Measurements from ENCODE around the gene TNKS1BP1.
A peak's percentile ranks its signal among the peaks of the same experiment; 100 is the strongest.
"Not testable (repeated sequence)": the region's sequence is repeated elsewhere in the genome, so short reads cannot be mapped to it uniquely, and the experiment has no call there.

Gene TNKS1BP1, protein sequence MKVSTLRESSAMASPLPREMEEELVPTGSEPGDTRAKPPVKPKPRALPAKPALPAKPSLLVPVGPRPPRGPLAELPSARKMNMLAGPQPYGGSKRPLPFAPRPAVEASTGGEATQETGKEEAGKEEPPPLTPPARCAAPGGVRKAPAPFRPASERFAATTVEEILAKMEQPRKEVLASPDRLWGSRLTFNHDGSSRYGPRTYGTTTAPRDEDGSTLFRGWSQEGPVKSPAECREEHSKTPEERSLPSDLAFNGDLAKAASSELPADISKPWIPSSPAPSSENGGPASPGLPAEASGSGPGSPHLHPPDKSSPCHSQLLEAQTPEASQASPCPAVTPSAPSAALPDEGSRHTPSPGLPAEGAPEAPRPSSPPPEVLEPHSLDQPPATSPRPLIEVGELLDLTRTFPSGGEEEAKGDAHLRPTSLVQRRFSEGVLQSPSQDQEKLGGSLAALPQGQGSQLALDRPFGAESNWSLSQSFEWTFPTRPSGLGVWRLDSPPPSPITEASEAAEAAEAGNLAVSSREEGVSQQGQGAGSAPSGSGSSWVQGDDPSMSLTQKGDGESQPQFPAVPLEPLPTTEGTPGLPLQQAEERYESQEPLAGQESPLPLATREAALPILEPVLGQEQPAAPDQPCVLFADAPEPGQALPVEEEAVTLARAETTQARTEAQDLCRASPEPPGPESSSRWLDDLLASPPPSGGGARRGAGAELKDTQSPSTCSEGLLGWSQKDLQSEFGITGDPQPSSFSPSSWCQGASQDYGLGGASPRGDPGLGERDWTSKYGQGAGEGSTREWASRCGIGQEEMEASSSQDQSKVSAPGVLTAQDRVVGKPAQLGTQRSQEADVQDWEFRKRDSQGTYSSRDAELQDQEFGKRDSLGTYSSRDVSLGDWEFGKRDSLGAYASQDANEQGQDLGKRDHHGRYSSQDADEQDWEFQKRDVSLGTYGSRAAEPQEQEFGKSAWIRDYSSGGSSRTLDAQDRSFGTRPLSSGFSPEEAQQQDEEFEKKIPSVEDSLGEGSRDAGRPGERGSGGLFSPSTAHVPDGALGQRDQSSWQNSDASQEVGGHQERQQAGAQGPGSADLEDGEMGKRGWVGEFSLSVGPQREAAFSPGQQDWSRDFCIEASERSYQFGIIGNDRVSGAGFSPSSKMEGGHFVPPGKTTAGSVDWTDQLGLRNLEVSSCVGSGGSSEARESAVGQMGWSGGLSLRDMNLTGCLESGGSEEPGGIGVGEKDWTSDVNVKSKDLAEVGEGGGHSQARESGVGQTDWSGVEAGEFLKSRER (N-terminal part only)

DNA sequence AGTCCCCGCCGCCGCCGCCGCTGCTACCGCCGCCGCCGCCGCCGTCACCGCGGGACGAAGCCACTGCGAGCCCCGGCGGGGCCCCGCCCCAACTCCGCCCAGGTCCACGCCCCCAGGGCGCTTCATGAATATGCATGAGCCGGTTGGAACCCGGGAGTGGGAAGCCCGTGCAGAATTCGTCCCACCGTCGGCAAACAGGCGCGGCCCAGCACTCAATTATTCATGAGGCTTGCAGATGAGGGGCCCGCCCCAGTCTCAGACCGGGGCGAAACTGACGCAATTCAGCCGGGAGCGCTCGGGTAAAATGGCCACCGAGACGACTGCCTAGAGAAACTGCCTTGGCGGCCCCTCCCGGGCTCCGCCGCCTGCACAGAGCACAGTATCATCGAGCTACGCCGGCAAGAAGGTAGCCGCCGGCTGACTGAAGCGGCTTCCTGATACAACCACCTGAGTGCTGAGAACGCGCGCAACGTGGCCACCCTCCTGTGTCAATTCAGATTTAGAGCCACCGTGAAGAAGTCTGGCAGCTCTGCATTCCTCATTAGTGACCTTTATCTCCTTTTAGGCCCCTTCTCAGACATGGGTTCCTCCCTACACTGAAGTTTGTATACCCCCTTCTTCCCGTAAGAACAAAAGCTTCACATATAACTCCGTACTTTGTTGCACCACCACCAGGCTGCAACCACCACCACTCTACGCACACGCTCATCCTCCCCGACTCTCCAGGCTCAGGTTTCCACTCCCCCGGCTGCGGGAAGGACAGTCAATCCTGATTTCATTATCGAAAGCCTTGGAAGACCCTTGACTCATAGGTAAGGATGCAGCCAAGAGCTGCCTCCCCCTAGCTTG is at the start of gene TNKS1BP1:
TNKS1BP1 (minus strand) TSS at position 67 of the 849 bp plus-strand sequence. CDS start 3,067 bp downstream, outside the sequence.
- DNase-seq, result peak; percentile 94

DNA sequence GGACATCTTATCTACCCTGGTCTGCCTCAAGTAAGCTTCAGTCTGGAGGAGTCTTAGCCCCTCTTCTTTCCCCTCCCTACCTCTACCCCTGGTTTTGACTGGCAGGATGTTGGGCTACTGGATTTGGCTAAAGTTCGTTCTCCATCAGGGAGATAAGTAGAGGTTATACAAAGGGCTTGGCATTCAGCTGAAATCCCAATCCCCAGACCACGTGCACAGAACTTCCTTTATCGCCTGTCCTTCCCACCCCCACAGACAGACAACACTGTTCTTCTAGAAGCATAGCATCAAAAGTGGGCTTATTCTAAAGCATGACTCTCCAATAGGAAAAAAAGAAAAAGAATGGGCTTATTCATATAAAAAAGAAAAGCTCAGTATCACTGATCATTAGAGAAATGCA is 48.4 kb upstream of the TNKS1BP1 start:
- no peak for DNase-seq

DNA sequence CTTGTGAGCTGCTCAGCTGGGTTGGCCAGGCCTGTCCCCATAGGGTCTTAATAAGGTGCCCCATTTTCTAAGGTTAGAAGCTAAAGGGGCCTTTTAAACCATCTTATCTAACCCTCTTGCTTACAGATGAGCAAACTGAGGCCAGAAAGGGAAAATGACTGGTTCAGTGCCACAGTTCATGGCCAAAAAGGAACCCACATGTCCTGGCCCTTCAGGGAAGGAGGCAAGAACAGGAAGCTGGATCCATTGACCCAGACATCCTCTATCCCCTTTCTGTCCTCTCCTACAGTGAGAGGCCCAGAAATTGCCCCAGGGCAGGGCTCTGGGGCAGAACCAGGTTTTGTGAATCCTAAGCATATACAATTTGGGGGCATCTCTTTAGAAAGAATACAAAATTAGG is 46.2 kb upstream of the TNKS1BP1 start:
- no peak for DNase-seq

DNA sequence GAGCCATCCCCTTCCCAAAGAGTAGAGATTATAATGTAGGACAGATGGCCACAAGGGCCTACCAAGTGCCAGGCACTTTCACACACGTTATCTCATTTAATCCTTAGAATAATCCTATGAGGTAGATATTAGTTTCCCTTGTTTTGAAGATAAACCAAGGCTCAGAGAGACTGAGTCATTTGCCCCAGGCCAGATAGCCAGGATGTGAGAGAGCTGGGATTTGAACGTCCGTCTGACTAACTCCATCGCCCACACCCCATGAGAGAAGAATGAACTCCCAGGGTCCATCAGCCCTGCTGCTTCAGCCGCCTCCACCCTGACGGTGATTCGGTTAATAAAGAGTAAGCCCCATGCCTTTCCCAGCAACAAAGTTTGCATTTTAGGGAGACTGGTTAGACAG is 45.5 kb upstream of the TNKS1BP1 start:
- no peak for DNase-seq

DNA sequence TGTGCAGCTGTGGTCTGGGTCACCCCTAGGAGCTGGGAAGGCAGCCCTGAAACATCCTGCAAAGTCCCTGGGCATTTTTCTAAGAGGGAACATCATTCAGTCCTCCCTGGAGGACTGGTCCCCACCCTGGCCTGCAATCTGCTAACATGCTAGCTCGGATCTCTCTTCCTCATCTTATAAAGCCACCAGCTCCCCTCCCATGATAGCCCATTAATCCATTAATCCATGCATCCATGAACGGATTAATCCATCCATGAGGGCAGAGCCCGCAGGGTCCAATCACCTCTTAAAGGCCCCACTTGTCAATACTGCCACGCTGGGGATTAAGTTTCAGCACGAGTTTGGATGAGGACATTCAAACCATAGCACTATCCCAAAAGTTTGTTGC is 44.1 kb upstream of the TNKS1BP1 start:
- DNase-seq, result no peak

DNA sequence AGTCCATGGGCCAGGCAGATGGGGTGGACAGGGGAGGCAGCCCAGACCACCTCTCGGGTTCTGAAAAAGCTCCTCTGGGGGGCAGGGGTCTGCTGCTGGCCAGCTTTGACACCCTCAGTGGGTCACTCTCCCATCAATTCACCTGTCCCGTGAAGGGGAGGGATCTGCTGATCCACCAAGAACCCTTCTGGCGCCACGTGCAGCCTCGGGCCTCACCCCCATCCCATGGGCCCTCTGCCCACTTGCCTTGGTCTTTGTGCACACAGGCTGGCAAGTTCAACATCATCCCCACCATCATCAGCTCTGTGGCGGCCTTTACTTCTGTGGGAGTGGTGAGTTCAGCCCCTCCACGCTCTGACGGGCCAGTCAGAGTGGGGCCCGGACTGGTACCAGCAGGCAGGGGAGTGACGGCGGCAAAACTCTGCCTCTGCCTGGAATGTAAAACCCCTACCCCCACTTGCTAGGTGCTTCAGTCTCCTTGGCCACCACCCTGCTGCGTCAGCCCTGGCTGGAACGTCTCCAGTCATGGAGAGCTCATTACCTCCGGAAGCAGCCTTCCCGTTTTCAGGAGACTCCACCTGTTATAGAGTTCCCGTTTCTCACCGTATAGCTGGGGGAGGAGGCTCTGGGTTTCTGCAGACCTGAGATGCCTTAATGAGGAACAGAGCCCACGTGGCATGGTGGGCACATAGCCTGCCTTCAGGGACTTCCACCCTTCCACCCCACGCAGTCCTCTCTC is 43.5 kb upstream of the TNKS1BP1 start:
- DNase-seq, result no peak

DNA sequence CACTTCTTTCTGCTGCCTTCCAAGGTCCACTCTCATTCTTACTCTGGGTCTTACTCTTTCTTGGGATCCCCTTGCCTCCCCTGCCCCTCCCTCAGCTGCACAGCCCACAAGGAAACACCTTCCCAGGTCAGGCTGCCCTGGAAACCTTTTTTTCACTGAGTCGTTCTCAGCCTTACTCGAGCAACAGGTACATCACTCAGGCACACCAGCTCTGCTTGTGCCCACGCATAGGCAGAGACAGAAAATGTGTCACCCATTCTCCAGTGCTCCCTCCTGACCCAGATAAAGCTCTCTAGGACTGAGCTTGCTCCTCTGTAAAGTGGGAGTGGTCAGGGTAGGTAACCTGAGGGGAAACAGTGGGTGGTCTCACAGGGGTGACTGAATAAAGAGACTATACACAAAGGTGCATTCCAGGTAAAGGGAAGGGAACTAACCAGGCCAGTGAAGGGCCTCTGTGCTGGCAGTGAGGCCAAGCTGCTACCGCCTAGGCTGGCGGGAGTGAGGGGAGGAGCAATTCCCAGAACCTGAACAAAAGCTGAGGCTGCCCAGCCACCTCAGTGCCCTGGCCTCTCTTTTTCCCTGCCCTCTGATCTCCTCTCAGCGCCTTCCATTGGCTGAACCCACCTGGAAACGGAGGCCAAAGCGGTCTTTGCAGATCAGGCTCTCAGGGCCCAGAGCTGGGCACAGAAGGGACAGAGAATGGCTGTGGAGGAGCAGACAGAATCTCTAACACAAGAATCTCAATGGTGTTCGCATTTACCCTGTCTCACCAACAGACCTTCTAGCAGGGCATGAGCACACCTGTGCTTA is 40.3 kb upstream of the TNKS1BP1 start:
- no peak for DNase-seq

DNA sequence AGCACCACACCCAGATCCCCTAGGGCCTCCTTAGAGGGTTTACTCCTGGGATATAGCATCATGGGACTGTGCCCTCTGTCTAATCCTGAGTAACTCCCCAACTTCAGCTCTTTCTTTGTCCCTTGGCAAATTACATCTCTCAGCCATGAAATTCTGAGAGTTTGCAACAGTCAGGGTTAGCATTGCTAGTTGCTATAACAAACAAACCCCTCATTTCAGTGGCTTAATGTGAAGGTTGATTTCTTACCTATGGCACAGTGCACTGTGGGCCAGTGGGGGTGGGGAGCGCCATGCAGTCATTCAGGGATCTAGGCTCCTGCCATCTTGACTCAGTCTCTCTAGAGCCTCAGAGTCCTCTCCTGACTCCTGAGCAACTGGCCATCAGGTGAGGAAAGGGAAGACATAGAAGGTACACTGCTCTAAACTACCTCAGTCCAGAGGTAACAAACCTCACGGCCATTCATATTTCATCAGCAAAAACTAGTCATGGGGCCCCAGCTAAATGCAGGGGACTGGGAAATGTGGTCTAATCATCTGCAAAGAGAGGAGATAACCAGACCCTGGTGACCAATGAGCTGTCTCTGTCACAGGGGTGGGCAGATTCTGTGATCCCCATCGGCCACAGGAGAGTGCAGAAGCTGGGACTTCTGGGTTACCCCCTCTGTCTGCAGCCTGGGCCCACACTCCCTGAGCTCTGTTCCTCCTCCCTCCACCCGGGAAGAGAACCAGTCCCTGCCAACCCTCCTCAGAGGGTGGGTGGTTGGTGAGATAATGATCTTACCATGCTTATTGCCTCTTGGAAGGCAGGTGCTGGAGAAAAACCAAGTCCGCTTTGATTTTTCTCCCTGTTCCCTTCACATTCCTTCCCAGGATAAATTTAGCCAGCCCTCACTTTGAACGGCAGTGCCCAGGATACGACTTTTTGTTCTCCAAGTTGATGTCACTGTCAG is 38.7 kb upstream of the TNKS1BP1 start:
- no peak for DNase-seq

DNA sequence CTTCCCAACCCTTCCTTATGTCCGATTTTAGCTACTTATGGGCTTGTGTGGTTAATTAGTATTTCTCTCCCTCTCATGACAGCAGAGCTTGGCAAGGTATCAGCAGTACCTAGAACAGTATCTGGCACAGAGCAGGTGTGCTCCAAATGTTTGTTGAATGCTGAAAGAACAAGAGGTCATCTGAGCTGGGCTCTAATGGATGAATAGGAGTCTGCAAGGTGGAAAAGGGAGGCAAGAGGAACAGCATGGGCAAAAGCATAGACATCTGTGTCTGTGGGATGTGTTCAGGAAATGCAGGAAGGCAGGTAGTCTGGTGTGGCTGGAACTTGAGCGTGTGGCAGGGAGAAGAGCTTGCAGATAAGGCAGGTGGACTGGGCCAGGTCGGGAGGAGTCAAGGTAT is 37.2 kb upstream of the TNKS1BP1 start:
- no peak for DNase-seq

DNA sequence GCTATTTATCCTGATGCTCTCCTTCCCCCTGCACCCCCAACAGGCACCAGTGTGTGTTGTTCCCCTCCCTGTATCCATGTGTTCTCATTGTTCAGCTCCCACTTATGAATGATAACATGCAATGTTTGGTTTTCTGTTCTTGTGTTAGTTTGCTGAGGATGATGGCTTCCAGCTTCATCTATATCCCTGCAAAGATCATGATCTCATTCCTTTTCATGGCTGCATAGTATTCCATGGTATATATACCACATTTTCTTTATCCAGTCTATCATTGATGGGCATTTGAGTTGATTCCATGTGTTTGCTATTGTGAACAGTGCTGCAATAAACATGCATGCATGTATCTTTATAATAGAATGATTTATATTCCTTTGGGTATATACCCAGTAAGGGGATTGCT is 36.7 kb upstream of the TNKS1BP1 start:
- DNase-seq, result not testable (repeated sequence)

DNA sequence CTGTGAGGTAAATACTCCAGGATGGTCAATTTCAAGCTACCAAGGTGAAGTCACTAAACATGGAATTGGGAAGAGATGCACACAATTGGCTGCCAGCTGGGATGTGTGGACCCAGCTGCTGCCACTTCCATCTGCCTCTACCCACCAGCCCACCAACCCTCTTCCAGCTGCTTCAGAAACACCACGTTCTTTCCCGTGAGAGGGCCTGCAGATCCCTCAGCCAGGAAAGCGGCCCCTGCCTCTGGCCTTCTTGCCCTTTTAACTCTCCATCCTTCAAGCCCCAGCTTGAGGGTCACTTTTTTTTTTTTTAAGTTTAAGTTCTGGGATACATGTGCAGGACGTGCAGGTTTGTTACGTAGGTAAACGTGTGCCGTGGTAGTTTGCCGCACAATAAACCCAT is 36.2 kb upstream of the TNKS1BP1 start:
- no peak for DNase-seq

DNA sequence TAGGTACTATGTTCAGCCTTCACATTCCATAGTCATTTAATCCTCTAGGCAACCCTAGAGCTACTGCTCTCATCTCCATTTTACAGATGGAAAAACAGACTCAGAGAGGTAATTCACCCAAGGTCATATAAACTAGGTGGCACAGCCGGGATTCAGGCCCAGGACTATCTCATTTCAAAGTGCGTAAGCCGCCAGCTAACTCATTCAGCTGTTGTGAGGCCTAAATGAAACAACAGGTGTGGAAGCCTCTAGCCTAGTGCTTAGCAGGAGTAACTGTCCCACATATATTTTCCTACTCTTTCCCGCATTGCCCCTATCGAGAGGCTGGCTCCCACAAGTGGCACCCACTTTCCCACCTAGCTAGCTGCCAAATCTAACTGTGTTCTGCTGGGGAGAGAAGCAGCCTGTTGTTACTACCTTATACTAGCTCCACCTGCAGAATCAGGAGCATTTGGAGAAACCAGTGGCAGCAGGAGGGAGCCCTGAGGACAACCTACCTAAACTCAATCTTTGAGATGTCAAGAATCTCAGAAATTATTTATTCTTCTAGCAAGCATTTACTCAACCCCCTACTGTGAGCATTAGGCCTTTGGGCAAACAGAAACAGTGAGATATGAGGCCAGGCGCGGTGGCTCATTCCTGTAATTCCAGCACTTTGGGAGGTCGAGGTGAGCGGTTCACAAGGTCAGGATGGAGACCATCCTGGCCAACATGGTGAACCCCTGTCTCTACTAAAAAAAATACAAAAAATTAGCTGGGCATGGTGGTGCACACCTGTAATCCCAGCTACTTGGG is 35.3 kb upstream of the TNKS1BP1 start:
- no peak for DNase-seq

DNA sequence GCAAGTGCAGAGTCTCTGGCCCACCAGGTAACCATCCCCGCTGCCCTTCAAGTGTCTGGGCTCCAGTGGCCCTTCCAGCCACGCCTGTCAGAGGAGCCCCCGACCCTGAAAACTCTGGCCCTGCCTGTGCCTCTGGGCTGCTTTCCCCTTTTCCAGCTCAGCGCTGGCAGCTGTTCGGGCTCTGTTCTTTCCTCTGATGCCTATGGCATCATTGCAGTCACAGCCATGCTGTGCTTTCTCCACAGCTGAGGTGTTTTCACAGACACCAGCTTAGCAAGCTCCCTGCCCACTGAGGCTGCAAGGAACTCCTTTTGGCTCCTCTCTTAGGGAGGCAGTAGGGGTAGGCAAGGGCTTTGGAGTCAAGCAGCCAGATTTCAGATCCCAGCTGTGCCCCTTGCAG is 34.6 kb upstream of the TNKS1BP1 start:
- DNase-seq, result no peak

DNA sequence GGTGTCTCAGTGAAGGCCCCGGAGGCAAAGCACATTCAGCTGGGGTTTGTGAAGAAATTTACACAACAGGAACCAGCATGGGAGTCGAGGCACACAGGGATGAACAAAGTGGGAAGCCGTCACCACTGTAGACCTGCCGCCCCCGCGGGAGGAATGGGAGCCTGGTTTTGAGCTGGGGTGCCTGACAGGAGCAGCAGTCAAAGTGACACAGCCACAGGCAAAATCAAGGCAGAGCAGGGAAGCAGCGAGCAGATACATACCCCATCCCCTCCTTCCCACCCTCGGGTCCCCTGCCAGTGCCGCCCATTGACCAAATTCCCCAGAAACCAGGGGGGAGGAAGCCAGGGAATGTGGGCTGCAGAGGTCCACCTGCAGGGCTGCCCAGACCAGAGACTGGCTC is 34.2 kb upstream of the TNKS1BP1 start:
- DNase-seq, result no peak

DNA sequence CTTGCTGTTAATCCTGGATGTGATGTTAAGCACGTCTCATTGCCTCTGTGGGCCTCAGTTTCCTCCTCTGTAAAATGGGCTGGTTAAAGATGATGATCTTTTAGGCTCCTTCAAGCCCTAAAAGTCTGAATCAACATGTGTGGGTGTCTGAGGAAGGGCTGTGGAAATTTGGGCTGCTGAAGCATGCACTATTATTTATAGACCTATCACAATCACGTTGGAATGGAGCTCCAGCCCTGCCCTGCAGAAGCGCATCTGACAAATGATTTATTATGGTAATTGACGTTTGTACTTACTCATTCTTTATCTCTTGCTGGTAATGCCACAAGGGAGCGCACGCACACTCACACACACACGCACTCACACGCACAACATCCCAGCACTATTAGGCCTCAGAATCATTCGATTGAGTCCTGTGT is 33.8 kb upstream of the TNKS1BP1 start:
- no peak for DNase-seq

DNA sequence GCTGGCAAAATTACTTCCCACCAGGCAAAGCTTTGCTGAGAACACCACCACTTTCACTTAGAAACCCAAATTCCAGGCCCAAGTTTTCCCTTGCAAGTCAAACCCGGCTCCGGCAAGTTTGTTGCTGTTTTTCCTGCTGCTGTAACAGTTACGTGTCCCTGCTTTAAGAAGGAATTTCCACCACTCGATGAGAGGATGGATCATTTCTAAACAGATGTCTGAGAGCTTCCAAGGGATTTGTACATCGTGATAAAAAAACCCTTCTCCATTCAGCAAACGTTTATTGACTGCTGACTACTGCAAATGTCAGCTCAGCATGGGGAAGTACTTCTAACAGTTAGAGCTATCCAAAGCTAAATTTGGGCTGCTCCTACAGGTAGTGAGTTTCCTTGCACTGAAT is 33.1 kb upstream of the TNKS1BP1 start:
- no peak for DNase-seq

DNA sequence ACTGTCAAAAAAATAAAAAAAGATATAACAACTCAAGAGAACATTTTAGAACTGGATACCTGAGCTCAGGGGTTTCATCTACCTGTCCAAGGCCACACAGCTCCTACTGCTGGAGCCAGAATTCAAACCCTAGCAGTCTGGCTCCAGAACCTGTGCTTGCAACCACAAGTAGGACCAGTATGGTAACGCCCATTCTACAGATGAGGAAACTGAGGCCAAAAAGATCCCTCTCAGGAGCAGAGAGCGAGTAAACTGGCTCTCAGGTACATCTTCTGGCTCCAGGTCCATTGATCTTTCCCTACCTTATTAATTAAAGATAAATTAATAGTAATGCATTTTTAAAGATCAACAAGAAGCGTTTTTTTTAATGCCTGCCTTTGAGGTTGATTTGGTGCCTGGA is 32.6 kb upstream of the TNKS1BP1 start:
- no peak for DNase-seq

DNA sequence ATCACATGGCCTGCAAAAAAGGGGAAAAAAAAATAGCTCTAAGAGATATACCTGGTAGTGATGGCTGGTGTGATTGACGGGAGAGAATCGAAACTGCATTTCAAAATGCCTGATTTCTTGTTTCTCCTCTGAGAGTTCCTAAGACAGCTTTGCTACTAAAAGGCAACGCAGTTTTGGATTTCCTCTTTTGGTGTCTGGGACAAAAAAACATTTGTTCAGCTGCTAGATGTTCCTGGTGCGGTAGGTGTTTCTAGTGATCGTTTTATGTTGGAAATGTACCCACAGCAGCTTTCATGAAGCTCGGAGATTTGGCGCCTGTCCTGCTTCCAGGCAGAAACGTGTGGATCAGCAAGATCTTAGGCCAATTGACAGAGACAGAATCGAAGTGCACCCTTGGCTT is 31.5 kb upstream of the TNKS1BP1 start:
- no peak for DNase-seq

DNA sequence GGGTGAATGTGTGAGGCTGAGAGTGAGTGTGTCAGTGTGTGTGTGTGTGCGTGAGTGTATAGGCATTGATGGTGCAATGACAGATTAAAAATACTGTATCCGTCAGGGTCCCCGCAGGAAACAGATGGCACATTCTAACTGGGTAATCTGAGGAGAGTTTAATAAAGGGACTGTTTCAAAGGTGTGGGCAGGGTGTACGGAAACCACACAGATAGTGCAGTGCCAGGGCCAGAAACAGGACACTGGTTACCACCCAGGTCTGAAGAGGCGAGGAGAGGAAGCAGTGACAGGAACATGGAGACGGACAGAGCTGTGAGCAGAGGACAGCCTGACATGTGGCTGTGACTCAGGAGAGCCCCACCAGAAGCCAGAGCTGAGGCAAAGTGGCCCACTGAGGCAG is 29.9 kb upstream of the TNKS1BP1 start:
- DNase-seq, result no peak
